Posterior vena cava (tissue), 2 donors: ENCODE results near the gene LYPD6B. TPM values are rescaled to one million over a fixed set of nuclear protein-coding genes. Genes with fewer than 3 reads are reported as not detected.
A peak's percentile ranks its signal among the peaks of the same experiment; 100 is the strongest.

Experiments used
- DNase-seq: peaks from one replicate; pipeline ENCODE4 v3.0.0-alpha.2; 2020; ENCODE audit warnings: low spot score
- intact Hi-C, 2 donors: fragments of 100-400 bp; cut with DNase I; formaldehyde crosslinking; loops; one replicate each; pipeline versions ENCODE4 v1.14.1 to v1.14.2; 2022 to 2023
- total RNA-seq, 2 donors: library from RNA; stranded (reverse); fragmentation: NEBNext Ultra II Directional; extraction: Animal tissue kit (Norgen Biotek cat#: 25700); gene quantifications; one replicate each; pipeline ENCODE4 v1.2.1, GENCODE V29; 2021
- donor health status: DM: yes; HTN: yes; CAD: no.
- donor health status: DM: yes; HTN: yes; CAD: no.

Gene LYPD6B
- total RNA-seq, 2 donors from 2014 or later = not detected

DNA sequence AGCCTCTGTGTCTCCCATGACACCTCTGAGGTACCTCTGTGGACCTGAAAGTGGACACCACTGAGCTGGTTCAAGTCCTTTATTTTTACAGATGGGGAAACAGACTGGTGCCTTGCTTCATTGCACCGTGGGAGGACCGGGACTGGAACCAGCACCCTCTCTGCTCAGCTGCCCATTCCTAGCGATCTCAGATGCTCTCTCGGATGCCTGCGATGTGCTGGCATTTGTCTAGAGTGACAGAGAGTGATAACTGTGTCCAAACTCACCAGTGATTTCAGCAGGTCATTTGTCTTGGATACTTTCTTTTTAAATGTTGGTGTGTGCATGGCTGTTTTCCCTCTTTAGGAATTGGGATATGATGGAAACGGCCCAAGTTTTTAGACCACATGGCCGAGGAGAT is 30.1 kb upstream of the LYPD6B start:
- intact Hi-C loops = no loop called here
- no peak for DNase-seq

DNA sequence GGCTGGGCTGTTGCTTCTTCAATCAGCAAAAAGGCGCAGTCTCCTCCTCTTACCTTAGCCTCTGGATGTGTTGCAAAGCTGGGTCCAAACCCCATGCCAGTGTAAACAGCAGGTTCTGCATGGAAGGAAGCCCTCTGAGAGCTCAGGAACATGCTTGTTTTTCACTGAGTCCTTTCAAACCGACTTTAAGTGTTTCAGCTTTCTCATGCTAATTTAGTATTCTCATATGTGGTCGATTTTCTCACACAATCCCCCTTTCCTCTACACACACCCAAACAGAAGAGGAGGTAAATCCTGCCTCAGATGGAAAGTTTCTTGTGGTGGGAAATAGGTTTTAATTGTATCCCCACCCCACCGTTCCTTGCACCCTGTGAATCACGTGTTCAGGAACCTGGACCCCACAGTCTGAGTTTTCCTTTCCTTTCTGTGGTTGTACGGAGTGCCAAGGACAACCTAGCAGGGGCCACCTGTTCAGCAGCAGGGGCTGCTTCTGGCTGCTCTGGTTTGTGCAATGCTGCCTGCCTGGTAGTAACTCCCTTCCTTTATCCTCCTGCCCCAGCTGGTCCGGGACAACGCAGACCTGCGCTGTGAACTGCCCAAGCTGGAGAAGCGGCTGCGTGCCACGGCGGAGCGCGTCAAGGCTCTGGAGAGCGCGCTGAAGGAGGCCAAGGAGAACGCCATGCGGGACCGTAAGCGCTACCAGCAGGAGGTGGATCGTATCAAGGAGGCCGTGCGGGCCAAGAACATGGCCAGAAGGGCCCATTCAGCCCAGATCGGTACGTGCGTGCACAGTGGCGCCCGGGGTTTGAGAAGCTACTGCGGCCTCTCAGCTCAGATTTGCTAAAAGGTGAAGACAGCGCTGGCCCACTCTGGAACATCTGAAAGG is 28.7 kb upstream of the LYPD6B start:
- DNase-seq = no peak
- intact Hi-C loops = loop anchor here in 1 of 2 donors (10.0 kb wide), 1 partner anchor 555 kb away; no protein-coding TSS in a partner anchor

DNA sequence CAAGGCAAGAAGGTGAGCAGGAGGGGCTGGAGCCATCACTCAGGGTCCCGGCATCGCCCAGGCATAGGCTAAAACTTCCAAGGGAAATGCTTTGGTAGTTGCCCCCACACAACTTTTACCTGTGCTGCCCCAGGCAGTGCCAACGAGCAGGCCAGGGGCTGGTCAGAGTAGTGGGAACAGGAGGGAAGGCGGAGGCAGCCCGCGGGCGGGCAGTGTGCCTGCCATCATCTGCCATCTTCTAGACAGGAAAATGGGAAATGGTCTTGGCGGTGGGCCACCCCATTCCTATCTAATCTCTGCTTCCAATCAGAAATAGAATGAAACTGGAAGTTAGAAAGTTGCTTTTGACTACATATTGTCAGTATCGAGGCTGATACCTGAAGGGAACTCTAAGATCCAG is 26.0 kb upstream of the LYPD6B start:
- no peak for DNase-seq
- intact Hi-C loops = loop anchor here in 1 of 2 donors (10.0 kb wide), 1 partner anchor 552 kb away; no protein-coding TSS in a partner anchor

DNA sequence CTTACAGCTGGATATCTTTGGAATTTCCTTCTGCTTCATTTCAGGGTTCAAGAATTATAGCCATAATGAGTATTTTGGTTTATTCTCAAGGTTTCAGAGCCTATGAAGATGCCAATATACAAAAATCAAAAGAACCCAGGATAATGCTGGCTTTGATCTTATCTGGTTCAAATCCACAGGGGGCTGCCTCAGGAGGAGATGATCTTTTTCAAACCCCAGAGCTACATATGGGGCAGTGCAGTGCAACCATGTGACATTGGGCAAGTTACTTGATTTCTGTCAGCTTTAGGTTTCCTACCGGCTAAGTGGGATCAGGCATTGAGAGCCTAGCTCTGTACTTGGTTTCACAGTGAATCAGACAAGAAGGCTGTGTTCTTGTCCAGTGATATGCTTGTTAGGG is 23.0 kb upstream of the LYPD6B start:
- no peak for DNase-seq
- intact Hi-C loops = loop anchor here (5.0 to 10.0 kb wide), 2 partner anchors 547 to 549 kb away; no protein-coding TSS in a partner anchor

DNA sequence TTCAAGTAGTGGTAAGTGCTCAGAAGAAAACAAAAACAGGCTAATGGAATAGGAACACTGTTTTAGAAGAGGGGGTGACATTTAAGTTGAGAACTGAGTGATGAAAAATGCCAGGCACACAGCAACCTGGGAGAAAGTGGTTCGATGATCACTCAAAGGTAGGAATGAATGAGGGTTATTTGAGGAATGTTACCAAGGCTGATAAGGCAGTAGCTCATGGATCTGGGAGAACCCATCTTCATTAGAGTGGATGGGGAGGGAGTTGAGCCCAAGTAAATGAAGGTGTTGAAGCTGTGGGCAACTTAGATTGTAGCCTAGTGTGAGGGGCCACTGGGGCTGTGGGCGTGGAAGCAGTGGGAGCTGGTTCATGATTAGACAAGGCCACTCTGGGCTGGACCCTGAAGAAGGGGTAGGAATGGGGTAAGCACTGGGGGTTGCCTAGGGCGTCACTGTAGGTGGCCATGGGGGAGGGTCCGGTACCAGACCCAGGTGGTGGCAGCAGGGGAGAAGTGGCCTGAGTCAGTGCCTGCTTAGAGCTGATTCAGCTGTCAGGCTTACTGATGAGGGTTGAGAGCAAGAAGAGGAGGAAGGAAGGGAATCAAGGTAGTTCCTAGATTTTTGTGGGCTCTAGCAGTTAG is 22.5 kb upstream of the LYPD6B start:
- intact Hi-C loops = loop anchor here (5.0 to 10.0 kb wide), 2 partner anchors 546 to 549 kb away; no protein-coding TSS in a partner anchor
- DNase-seq = no peak

DNA sequence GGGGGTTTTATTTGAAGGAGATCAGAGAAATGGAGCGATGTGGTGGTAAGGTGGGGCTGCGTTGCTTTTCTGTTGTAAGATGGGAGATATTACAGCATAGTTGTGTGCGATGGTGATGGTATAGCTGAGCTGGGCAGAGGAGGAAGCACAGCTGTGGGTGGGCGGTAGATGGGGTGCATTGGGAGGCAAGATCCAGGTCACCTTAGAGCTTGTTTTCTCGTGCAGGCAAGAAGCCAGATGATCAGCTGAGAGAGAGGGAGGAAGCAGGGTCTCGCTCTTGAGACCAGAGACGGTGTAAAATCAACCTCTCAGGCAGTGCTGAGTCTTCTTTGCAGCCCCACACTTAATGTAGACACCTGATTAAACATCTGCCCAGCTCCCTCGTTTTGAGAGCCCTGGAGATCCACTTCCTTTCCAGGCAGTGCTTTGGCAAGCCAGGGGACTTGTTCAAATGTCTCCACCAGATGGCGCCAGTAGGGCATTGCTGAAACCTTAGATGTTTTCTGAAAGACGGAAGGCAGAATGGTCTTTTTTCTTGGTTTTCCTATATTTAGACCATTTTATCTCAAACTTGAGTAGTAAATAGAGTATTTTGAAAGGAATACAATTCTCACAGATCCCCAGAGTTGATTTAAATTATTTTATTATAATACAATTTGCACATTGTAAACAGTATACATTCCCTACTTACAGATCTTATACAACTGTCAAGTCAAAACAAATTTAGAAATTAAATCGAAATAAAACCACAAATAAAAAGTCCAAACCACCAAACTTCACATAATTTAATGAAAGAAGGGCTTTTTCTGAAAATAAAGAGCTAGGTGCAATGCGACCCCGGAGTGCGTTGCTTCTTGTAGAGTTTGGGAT is 21.1 kb upstream of the LYPD6B start:
- intact Hi-C loops = loop anchor here (5.0 to 10.0 kb wide), 2 partner anchors 545 to 547 kb away; no protein-coding TSS in a partner anchor
- DNase-seq = peak; percentile 89

DNA sequence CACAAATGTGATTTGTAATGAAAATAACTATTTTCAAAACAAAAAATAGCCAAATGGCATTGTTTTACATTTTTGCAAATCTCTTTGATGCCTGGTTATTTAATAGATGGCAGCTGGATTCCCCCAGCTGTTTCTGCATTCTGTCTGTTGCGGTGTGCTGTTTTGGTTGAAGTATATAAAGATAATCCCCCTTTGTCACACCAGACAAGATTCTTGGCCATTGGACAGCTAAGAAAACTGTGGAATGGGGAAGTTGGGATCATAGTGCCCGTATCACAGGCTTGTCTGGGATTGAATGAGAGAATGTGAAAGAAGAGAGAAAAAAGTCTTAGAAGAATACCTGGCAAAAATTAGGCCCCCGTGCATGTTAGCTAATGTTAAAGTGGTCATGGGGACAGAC is 19.5 kb upstream of the LYPD6B start:
- intact Hi-C loops = loop anchor here (5.0 to 10.0 kb wide), 2 partner anchors 543 to 546 kb away; no protein-coding TSS in a partner anchor
- DNase-seq = no peak

DNA sequence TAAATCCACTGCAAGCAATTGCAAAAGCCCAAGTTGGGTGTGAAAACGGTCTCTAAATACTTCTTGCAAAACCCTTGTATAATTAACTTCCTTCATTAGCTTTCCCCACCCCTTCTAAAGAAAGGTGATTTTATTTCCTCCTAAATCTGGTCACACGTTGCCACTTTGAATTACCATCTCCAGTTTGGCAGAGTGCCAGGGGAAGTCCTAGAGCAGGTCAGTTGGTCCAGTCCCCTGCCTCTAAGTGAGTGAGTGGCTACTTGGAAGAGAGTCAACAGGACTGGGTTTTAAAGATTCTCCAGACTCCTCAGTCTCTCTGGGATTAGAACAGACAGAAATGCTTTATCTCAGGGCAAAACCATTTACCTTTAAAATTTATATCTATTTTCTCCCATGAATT is 18.7 kb upstream of the LYPD6B start:
- intact Hi-C loops = loop anchor here (5.0 to 10.0 kb wide), 2 partner anchors 543 to 545 kb away; no protein-coding TSS in a partner anchor
- no peak for DNase-seq

DNA sequence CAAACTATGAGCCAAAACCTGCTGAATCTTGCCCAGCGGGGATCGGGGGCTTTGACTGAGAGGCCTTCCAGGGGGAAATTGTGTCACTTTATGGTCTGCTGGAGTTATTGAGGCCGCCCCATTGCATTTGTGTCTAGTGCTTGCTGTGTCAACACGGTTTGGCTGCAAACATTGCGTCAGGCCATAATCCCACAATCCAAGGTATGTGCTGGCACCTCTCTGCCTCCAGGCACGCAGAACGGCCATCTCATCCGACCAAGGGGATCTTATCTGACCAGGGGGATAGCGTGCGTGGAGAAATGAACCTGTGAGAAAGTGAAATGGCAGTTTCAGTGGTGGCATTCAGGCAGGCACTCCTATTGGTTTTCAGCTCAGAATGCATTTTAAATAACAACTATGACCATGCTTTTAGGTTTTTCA is 18.1 kb upstream of the LYPD6B start:
- DNase-seq = no peak
- intact Hi-C loops = no loop called here

DNA sequence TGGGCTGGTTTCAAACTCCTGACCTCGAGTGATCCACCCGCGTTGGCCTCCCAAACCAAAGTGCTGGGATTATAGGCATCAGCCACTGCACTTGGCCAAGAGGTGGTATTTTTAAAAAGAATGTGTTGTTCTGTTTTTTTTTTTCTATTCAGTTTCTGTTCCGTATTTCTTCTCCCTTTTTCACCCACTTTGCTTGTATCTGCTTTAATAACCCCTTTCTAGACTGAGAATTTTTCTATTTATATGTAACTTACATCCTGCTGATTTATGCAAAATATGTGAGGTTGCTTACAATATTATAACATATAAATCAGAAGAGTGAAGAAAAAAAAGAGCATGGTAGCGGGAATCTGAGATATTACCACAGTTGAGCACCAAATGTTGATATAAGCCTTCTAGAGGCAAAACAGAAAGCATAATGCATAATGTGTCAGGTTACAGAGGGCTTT is 17.2 kb upstream of the LYPD6B start:
- intact Hi-C loops = no loop called here
- DNase-seq = no peak

DNA sequence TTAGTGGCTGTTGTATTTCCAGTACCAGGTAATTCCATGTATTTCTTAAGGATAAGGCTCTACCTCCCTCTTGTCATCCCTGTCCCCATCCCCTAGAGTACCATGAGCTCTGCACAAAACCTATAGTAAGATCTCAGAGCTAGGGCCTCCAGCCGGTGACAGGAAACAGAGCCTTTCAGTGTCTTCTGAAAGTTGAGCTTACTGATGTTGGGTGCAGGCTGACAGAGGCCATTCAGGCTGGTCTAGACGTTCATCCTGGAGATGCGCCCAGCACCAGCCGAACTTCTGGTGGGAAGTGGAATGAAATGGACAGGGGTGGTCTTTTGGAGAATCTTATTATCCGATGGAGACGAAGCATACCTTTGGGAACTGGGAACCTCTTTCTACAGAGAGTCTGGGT is 16.7 kb upstream of the LYPD6B start:
- intact Hi-C loops = no loop called here
- no peak for DNase-seq

DNA sequence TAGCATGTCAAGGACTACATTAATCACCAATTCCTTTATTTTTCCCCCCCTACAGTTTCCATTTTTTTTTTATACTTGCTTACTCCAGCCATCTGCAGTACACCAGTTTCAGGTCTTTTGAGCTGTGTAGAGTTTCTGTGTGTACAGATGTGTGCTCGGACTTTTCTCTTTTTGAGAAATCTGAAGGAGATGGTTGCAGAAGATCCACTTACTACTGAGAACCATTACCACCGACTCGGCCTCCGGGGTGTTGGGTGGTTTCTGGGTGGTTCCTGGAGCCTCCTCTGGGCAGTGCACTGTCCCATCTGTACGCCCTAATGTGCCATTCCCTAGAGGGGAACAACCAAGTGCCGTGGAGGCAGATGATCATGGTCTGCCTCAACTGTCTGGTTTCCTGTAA is 15.4 kb upstream of the LYPD6B start:
- intact Hi-C loops = no loop called here
- no peak for DNase-seq

DNA sequence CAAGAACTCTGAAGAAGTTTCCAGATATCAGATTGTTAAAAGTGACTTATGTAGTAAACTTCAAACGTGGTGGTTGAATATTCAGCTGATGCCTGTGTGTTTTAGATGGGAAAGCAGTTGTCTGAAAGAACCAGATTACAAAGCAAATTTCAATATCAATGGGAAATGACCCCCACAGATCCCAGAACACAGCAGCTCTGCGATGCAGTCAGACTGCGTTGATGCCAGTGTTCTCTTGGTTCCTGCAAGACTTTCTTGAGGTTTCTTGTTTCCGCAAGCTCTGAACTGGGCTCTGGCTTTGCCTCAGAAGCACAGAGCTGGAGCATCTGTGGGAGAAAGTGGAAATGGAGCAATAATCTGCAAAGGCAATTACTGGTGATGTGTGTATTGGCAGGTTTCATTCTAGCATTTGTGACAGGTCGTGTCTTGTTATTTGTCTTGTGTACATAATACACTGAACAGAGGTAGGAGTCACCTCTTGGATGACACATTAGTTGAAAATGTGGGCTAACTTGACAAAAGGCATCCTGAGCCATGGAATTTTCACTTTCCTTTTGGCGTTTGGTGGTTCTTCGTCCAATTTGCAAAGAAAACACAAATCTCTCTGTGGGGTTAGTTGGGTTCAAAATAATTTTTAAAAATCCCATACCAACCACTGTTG is 10.8 kb upstream of the LYPD6B start:
- intact Hi-C loops = no loop called here
- DNase-seq = no peak

DNA sequence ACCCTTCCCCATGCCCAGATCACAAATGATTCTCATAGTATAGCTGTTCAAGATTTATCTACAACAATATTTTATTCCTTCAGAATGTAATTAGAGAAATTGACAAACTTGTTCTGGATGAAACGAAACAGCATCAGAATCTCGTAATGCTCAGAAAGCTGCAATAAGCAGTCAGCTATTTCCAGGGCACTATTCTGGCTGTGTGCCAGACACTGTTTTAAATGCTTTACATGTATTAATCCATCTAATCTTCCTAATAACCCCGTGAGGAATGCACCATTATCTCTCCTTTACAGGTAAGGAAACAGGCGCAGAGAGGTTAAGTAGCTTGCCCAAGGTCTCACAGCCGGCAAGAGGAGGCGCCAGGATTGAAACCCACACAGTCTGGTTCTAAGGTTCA is 10.1 kb upstream of the LYPD6B start:
- no peak for DNase-seq
- intact Hi-C loops = no loop called here

DNA sequence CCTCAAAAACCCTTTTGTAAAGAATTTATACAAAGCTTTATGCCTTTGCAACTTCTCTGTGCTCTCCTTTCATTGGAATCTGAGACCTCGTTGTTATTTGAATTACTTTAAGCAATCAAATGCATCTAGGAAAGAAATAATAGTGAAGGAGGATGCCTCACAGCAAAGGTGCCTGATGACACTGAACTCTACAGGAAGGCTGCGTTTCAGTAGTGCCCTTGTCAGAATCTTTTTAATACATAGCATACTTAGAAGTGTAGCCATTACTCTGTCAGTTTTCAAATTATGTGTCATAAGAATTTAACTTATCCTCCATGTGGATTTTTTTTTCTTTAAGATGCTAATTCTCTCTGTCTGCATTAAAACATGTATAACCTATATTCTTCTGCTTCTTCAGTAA is 9.6 kb upstream of the LYPD6B start:
- intact Hi-C loops = no loop called here
- no peak for DNase-seq

DNA sequence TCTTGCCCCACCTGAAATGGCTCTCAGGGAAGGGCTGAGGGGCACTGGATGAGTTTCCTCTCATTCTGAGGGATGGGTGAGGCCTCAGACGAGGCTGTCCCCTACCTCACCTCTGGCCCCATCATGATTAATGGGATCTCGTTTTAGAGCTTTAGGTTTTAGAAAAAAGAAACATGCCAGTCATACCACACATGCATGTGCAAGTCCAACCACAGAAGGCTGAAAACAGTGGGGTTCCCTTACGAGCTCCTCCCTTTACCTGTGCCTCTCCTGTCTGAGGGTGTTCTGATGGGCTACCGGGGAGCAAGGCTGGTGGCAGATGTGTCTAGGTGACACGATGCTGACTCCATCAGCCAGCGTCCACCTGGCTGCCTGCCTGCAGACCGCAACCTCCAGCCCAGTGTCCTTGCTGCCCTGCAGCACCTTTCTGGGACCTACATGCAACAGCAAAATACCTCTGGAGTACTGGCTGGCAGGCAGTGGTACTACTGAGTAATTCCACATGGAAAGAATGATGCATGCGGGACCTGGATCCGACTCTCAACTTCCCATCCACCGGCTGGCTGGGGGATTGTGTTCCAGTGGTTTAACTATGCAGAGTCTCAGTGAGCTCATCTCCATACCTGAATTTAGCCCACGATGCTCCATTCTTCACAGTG is 9.1 kb upstream of the LYPD6B start:
- no peak for DNase-seq
- intact Hi-C loops = no loop called here

DNA sequence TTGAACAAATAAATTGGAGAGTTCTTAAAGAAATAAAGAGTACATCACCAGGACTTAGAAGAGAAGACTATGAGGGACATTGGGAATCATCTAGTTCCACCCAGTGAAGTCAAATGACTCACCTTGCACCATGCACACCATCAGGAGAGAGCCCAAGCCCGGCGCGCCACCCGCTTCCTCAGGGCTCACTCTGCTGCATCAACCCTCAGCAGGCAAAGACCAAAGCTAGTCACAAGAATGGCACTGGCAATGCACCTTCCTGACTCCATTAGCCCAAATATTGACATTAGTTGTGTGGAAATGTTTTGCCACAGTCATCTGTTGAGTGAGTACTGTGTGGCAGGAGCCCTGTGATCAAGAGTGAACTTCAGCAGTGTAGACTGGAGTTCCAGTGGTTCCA is 7.1 kb upstream of the LYPD6B start:
- intact Hi-C loops = no loop called here

DNA sequence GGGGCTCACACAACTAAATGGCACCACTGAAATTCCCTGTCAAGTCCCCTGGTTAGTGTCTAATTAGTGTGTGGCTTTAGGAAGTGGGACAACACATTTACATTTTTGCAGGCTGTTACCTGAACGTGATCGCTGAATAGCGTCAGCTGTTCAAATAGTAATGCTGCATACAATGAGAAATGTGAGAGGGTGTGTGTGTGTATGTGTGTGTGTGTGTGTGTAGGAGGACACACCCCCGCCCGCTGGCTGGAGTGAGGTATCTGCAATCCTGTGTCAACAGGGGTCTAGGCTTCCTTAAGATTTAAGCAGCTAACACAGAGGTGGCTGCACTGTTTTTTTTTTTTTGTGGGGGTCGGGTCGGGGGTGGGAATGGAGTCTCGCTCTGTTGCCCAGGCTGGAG is 4.8 kb upstream of the LYPD6B start:
- no peak for DNase-seq
- intact Hi-C loops = no loop called here

More for the DNA sequence above, 7.1 kb upstream of the LYPD6B start:
- no peak for DNase-seq
